Stimulated activated CD8-positive, alpha-beta memory T cell treated with anti-CD3 and anti-CD28 coated beads, Interleukin-12 subunit alpha, Interleukin-12 subunit beta, amount 100 ng/mL, for 24 hours (primary cell): ENCODE data around the gene NINL.
"Not testable (repeated sequence)": the region's sequence is repeated elsewhere in the genome, so short reads cannot be mapped to it uniquely, and the experiment has no call there.

ENCODE experiments used
- DNase-seq: peaks from one replicate; pipeline ENCODE4 v3.0.0-alpha.2; 2020; ENCODE audit errors: extremely low read depth

Gene NINL

GRCh38 chr20:25592135-25592852 lies 7.0 kb upstream of the NINL start:
- no peak for DNase-seq

GRCh38 chr20:25590778-25591177 lies 5.4 kb upstream of the NINL start:
- DNase-seq = not testable (repeated sequence)

GRCh38 chr20:25588491-25588890 lies 3.2 kb upstream of the NINL start:
- DNase-seq = no peak

- no peak for DNase-seq
These were observed 2.2 kb upstream of the NINL start for GRCh38 chr20:25587536-25587935.

GRCh38 chr20:25586877-25587276 lies 1.5 kb upstream of the NINL start:
- no peak for DNase-seq

GRCh38 chr20:25583607-25584006 lies 1.7 kb downstream of the NINL start:
- DNase-seq = not testable (repeated sequence)

- DNase-seq = no peak
These were observed 4.6 kb downstream of the NINL start for GRCh38 chr20:25580711-25581110.

- DNase-seq = no peak
These were observed 6.1 kb downstream of the NINL start for GRCh38 chr20:25579081-25579770.

GRCh38 chr20:25576783-25577530 lies 8.4 kb downstream of the NINL start:
- DNase-seq = no peak

- no peak for DNase-seq
These were observed 10.9 kb downstream of the NINL start for GRCh38 chr20:25574411-25574810.

GRCh38 chr20:25573288-25574251 lies 11.8 kb downstream of the NINL start:
- no peak for DNase-seq

GRCh38 chr20:25571817-25572216 lies 13.5 kb downstream of the NINL start:
- no peak for DNase-seq

- no peak for DNase-seq
These were observed 14.1 kb downstream of the NINL start for GRCh38 chr20:25571240-25571639.

GRCh38 chr20:25570148-25570530 lies 15.2 kb downstream of the NINL start:
- DNase-seq = no peak

- DNase-seq = no peak
These were observed 18.0 kb downstream of the NINL start for GRCh38 chr20:25567286-25567685.

GRCh38 chr20:25566821-25567220 lies 18.5 kb downstream of the NINL start:
- DNase-seq = no peak

GRCh38 chr20:25565578-25566157 lies 19.7 kb downstream of the NINL start:
- no peak for DNase-seq

GRCh38 chr20:25563876-25564275 lies 21.5 kb downstream of the NINL start:
- DNase-seq = no peak

GRCh38 chr20:25563362-25563761 lies 22.0 kb downstream of the NINL start:
- no peak for DNase-seq

GRCh38 chr20:25561771-25562170 lies 23.6 kb downstream of the NINL start:
- DNase-seq = not testable (repeated sequence)

- DNase-seq = no peak
These were observed 31.5 kb downstream of the NINL start for GRCh38 chr20:25553819-25554296.
